K562 (cell line): Measurements from ENCODE around the gene PRKAA1. TPM values are rescaled to one million over a fixed set of nuclear protein-coding genes. Genes with fewer than 3 reads are reported as not detected.

ENCODE experiments used
- CLOCK ChIP-seq: fragments of 250-450 bp; sonication (Bioruptor Pico); IDR thresholded peaks from 2 replicates; pipeline ENCODE4 v1.4.0; 2020; ENCODE audit warnings: mild to moderate bottlenecking, moderate library complexity, borderline replicate concordance
- DACH1 ChIP-seq: fragments of 450-650 bp; IDR thresholded peaks from 2 replicates; pipeline ENCODE4 v1.6.1; 2018; ENCODE audit not compliant: partially characterized antibody
- EP300 ChIP-seq: IDR thresholded peaks from 2 replicates; pipeline ENCODE4 v1.6.1; 2012; ENCODE audit warnings: low read length, improper control_type of control experiment
- GTF2F1 ChIP-seq: IDR thresholded peaks from 2 replicates; pipeline ENCODE4 v1.6.1; 2011; ENCODE audit warnings: low read depth, low read length, improper control_type of control experiment
- HMG20B ChIP-seq: fragments of 250-450 bp; sonication (Bioruptor Pico); IDR thresholded peaks from 2 replicates; pipeline ENCODE4 v1.5.0; 2021; ENCODE audit warnings: mild to moderate bottlenecking
- NR4A1 ChIP-seq, 2 experiments: fragments of 250-450 bp in 1 of 2; fragments of 450-650 bp in 1 of 2; sonication (Bioruptor Pico) in 1 of 2; IDR thresholded peaks; 2 replicates each; pipeline versions ENCODE4 v1.4.0 to v1.6.1; 2016 to 2020; ENCODE audit warnings: mild to moderate bottlenecking in 2 of 2, missing compliant biosample characterization in 1 of 2, missing genetic modification characterization in 1 of 2, moderate library complexity in 1 of 2
- POLR3G ChIP-seq: IDR thresholded peaks from 2 replicates; pipeline ENCODE4 v1.6.1; 2011; ENCODE audit not compliant: insufficient read length, insufficient replicate concordance; ENCODE audit errors: extremely low read depth
- RFX7 ChIP-seq: fragments of 250-450 bp; sonication (Bioruptor Pico); IDR thresholded peaks from 2 replicates; pipeline ENCODE4 v1.5.1; 2021; ENCODE audit warnings: mild to moderate bottlenecking
- SIN3B ChIP-seq: fragments of 450-650 bp; IDR thresholded peaks from 2 replicates; pipeline ENCODE4 v1.6.1; 2017; ENCODE audit warnings: low read depth, mild to moderate bottlenecking, moderate library complexity
- SMARCE1 ChIP-seq: fragments of 450-650 bp; IDR thresholded peaks from 2 replicates; pipeline ENCODE4 v1.7.1; 2016; ENCODE audit warnings: mild to moderate bottlenecking
- TAF1 ChIP-seq: IDR thresholded peaks from 2 replicates; pipeline ENCODE4 v1.6.1; 2011; ENCODE audit warnings: mild to moderate bottlenecking, low read length, moderate library complexity; ENCODE audit not compliant: insufficient read depth, control insufficient read depth, severe bottlenecking; ENCODE audit errors: extremely low read depth
- THRA ChIP-seq: fragments of 450-650 bp; IDR thresholded peaks from 2 replicates; pipeline ENCODE4 v1.6.1; 2017; ENCODE audit warnings: mild to moderate bottlenecking, moderate library complexity
- ZNF253 ChIP-seq: fragments of 250-450 bp; sonication (Bioruptor Pico); conservative IDR thresholded peaks from 2 replicates; pipeline ENCODE4 v1.6.1; 2021; ENCODE audit warnings: mild to moderate bottlenecking
- polyA plus RNA-seq, 8 experiments: library from polyadenylated mRNA; depleted of rRNA in 4 of 8; stranded (reverse) in 5 of 8; unstranded in 3 of 8; fragments of >200 nt; fragmentation: Nextera tagmentation in 2 of 8; fragmentation: Illumina TruSeq in 1 of 8; extraction: Ambion mirVana in 2 of 8; extraction: Trizol in 1 of 8; gene quantifications; 2 replicates each; pipeline versions ENCODE4 v1.2.1 to v1.2.3, GENCODE V29; 2011 to 2014; ENCODE audit warnings: inconsistent platforms in 1 of 8, missing spikeins in 1 of 8
- total RNA-seq, 7 experiments: library from RNA; depleted of rRNA in 6 of 7; stranded (reverse); fragments of >200 nt in 6 of 7; fragmentation: Illumina TruSeq in 2 of 7; extraction: Trizol in 2 of 7; gene quantifications; 2 replicates each; pipeline versions ENCODE4 v1.2.1 to v1.2.3, GENCODE V29; 2011 to 2021; ENCODE audit warnings: low replicate concordance in 1 of 7
- TF ChIP-seq, protein P1 (sequence below): IDR thresholded peaks from 2 replicates; pipeline ENCODE4 v1.6.1; 2012; ENCODE audit warnings: low read depth, low read length, improper control_type of control experiment, borderline replicate concordance
- TF ChIP-seq, protein P2 (sequence below): fragments of 450-650 bp; IDR thresholded peaks from 2 replicates; pipeline ENCODE4 v1.6.1; 2016; ENCODE audit warnings: antibody characterized with exemption
- TF ChIP-seq, protein P3 (sequence below), 2 experiments: fragments of 450-650 bp in 1 of 2; sonication (generic) in 1 of 2; formaldehyde crosslinking; conservative IDR thresholded peaks; 2 replicates each; pipeline versions ENCODE4 v1.4.0 to v1.8.1; 2020 to 2022; ENCODE audit warnings: mild to moderate bottlenecking in 1 of 2, missing genetic modification reagents in 1 of 2

The PRKAA1 gene
- total and polyA plus RNA-seq, 9 of the 15 experiments (the other 6 are each of a cell fraction or from before 2014, with no cell fraction given), result 24.5 to 84.0 (median 51.4) TPM

- TF ChIP-seq HMG20B (CRISPR knock-in tag), result peak; percentile 69; the same call in 1 of the 2 replicates
- no peak for TF ChIP-seq DACH1
- peak; percentile 70 for TF ChIP-seq EP300
- no peak for TF ChIP-seq SMARCE1
- TF ChIP-seq SIN3B, result peak; percentile 81
- TF ChIP-seq RFX7, result no peak
- TF ChIP-seq, protein P1, sequence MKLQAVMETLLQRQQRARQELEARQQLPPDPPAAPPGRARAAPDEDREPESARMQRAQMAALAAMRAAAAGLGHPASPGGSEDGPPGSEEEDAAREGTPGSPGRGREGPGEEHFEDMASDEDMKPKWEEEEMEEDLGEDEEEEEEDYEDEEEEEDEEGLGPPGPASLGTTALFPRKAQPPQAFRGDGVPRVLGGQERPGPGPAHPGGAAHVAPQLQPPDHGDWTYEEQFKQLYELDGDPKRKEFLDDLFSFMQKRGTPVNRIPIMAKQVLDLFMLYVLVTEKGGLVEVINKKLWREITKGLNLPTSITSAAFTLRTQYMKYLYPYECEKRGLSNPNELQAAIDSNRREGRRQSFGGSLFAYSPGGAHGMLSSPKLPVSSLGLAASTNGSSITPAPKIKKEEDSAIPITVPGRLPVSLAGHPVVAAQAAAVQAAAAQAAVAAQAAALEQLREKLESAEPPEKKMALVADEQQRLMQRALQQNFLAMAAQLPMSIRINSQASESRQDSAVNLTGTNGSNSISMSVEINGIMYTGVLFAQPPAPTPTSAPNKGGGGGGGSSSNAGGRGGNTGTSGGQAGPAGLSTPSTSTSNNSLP, result peak; percentile 18; the same call in 1 of the 2 replicates
- no peak for TF ChIP-seq POLR3G
- TF ChIP-seq, protein P2, sequence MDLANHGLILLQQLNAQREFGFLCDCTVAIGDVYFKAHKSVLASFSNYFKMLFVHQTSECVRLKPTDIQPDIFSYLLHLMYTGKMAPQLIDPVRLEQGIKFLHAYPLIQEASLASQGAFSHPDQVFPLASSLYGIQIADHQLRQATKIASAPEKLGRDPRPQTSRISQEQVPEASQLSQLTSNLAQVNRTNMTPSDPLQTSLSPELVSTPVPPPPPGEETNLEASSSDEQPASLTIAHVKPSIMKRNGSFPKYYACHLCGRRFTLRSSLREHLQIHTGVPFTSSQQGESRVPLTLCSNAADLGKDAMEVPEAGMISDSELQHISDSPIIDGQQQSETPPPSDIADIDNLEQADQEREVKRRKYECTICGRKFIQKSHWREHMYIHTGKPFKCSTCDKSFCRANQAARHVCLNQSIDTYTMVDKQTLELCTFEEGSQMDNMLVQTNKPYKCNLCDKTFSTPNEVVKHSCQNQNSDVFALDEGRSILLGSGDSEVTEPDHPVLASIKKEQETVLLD, result peak; percentile 88
- TF ChIP-seq GTF2F1, result peak; percentile 96
- TF ChIP-seq, protein P3, sequence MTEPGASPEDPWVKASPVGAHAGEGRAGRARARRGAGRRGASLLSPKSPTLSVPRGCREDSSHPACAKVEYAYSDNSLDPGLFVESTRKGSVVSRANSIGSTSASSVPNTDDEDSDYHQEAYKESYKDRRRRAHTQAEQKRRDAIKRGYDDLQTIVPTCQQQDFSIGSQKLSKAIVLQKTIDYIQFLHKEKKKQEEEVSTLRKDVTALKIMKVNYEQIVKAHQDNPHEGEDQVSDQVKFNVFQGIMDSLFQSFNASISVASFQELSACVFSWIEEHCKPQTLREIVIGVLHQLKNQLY (CRISPR knock-in tag; conservative IDR thresholded peaks at IDR 0.05), result no peak
- peak; percentile 18; the same call in 1 of the 2 replicates for TF ChIP-seq NR4A1 (CRISPR knock-in tag; IDR thresholded peaks at IDR 0.05)
- peak; percentile 77; the same call in 1 of the 2 replicates for TF ChIP-seq NR4A1 (tag; IDR thresholded peaks at IDR 0.05)
- no peak for TF ChIP-seq THRA
- TF ChIP-seq TAF1, result peak; percentile 99
- no peak for TF ChIP-seq CLOCK
- no peak for TF ChIP-seq ZNF253 (CRISPR knock-in tag)
Observed at GRCh38 chr5:40834849-40835787, 36.9 kb upstream of the PRKAA1 start, which contains the start of gene RPL37 (continued).
